ENCODE measurements around the gene SIRPB1. TPM values are rescaled to one million over a fixed set of nuclear protein-coding genes. Genes with fewer than 3 reads are reported as not detected.

SIRPB1 gene
- total RNA-seq, 1 experiment from 2014 or later: 11.6 TPM

DNA sequence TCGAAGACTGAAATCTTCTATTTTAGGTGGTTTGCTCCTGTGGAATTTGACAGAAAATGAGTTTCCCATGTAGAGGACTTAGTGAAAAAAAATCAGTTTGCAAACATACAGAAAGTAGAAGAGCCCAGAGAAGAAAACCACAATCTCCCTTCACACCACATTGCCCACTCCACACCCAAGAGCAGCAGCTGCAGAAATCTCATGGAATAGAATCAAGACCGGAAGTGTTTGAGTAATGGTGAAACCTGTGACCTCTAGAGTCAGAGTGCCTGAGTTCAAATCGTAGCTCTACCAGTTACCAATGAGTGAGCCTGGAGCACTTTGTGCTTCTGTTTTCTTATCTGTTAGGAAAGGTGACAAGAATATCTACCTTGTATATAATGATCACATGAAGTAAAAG lies 33.2 kb upstream of the SIRPB1 start:
- Histone ChIP-seq H3K4me1 (ENCODE audit: insufficient read depth, low read length) (no peaks in the 10 kb centered on the region), H3K79me2 (ENCODE audit: low read length) (no peaks in the 10 kb centered on the region), H3F3A (ENCODE audit: low read length, unreplicated experiment) (no peaks in the 10 kb centered on the region), H3K27me3 (ENCODE audit: low read length) (no peaks in the 10 kb centered on the region), H3K36me3 (ENCODE audit: low read depth, low read length) (no peaks in the 10 kb centered on the region), H3K4me2 (ENCODE audit: low read length) (no peak overlapping the region), H2AFZ (ENCODE audit: low read length) (no peak overlapping the region), H3K9me2 (replicated peaks; ENCODE audit: low read length) (no peaks in the 10 kb centered on the region), H3K4me3 (ENCODE audit: low read length) (no peak overlapping the region), H3K27ac (ENCODE audit: low read length) (no peak overlapping the region), H4K20me1 (ENCODE audit: low read length) (no peaks in the 10 kb centered on the region), H3K9me3 (ENCODE audit: low read length) (no peaks in the 10 kb centered on the region), H3K9ac (ENCODE audit: low read length) (no peak overlapping the region)
- ATAC-seq: no peak
- DNase-seq: no peak
- intact Hi-C loops (cut with micrococcal nuclease): no loop called here
- no TSS peak for BruUV-seq (replicated peaks)
- ChIA-PET POLR2A (ENCODE audit: unreplicated experiment) (no interaction called here), CTCF (no interaction called here)
- TF ChIP-seq, protein P1, sequence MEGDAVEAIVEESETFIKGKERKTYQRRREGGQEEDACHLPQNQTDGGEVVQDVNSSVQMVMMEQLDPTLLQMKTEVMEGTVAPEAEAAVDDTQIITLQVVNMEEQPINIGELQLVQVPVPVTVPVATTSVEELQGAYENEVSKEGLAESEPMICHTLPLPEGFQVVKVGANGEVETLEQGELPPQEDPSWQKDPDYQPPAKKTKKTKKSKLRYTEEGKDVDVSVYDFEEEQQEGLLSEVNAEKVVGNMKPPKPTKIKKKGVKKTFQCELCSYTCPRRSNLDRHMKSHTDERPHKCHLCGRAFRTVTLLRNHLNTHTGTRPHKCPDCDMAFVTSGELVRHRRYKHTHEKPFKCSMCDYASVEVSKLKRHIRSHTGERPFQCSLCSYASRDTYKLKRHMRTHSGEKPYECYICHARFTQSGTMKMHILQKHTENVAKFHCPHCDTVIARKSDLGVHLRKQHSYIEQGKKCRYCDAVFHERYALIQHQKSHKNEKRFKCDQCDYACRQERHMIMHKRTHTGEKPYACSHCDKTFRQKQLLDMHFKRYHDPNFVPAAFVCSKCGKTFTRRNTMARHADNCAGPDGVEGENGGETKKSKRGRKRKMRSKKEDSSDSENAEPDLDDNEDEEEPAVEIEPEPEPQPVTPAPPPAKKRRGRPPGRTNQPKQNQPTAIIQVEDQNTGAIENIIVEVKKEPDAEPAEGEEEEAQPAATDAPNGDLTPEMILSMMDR (conservative IDR thresholded peaks at IDR 0.05; ENCODE audit: low read depth, low read length): no peak
- TF ChIP-seq EZH2phosphoT487 (IDR thresholded peaks at IDR 0.05; ENCODE audit: borderline replicate concordance, low read length): no peak
- TF ChIP-seq EZH2 (IDR thresholded peaks at IDR 0.05; ENCODE audit: low read length, unreplicated experiment): no peak

DNA sequence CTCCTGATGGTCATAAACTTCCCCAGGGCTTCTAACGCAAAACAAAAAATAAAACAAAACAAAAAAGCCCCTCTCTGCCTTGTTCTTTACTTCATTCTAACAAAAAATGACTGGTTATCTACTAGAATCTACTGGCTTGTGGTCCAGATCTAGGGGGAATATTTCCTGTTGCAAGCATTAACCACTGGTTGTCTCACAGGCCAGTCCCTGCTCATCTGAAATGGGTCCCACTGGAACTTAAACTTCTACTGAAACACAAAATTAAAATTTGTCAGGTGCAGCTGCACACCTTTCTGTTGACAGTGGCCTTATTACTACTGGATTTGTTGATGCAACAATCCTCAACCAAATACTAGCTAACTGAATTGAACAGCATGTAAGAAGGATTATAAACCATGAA lies 32.3 kb upstream of the SIRPB1 start:
- Histone ChIP-seq H3K4me1 (ENCODE audit: insufficient read depth, low read length) (no peaks in the 10 kb centered on the region), H3K27me3 (ENCODE audit: low read length) (no peaks in the 10 kb centered on the region), H3K4me3 (ENCODE audit: low read length) (no peak overlapping the region), H3K9ac (ENCODE audit: low read length) (no peak overlapping the region), H3K9me3 (ENCODE audit: low read length) (no peaks in the 10 kb centered on the region), H4K20me1 (ENCODE audit: low read length) (no peaks in the 10 kb centered on the region), H3F3A (ENCODE audit: low read length, unreplicated experiment) (no peaks in the 10 kb centered on the region), H3K9me2 (replicated peaks; ENCODE audit: low read length) (no peaks in the 10 kb centered on the region), H3K79me2 (ENCODE audit: low read length) (no peaks in the 10 kb centered on the region), H3K4me2 (ENCODE audit: low read length) (no peak overlapping the region), H3K36me3 (ENCODE audit: low read depth, low read length) (no peaks in the 10 kb centered on the region), H3K27ac (ENCODE audit: low read length) (no peak overlapping the region), H2AFZ (ENCODE audit: low read length) (no peak overlapping the region)
- no peak for ATAC-seq
- POLR2A ChIA-PET (ENCODE audit: unreplicated experiment): no interaction called here
- TF ChIP-seq, protein P1 (conservative IDR thresholded peaks at IDR 0.05; ENCODE audit: low read depth, low read length): no peak
- no peak for TF ChIP-seq EZH2 (IDR thresholded peaks at IDR 0.05; ENCODE audit: low read length, unreplicated experiment)
- no peak for TF ChIP-seq EZH2phosphoT487 (IDR thresholded peaks at IDR 0.05; ENCODE audit: borderline replicate concordance, low read length)
- no peak for DNase-seq
- CTCF ChIA-PET: no interaction called here
- BruUV-seq (replicated peaks): no TSS peak
- intact Hi-C loops (cut with micrococcal nuclease): no loop called here

DNA sequence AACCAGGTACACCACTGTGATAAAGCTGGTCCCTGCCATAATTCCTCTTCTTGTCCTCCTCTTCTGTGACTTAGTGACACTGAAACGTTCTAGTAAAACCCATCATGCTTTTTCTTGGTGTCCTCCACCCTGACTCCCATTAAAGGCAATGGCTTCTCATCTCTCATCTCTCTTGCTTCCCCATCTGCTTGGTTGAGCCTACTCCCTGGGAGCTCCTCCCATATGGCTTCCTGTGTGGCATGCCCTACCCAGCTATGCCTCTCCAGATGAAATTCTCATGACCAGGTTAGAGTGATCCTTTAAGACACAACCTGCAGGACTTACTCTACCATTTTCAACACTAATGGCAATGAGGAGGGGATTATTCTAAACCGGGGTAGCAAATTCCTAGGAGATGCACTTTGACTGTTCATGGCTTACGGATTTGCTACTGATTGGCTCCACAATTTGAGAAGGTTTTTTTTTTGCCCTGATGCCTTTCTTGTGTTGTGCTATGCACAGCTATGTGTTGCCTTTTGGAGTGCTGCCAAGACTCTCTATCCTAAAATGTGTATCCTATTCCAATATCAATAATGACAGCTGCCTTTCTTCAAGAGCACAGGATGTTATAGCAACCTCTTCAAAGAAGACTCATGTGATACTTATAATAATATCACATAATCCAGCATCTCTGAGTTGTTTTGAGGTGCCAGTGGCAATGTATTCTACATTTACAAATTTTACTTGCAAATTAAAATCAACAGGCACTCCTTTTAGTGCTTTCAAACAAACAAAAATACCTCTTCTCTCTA lies 31.7 kb upstream of the SIRPB1 start:
- no peaks in the 10 kb centered on the region for H3F3A ChIP-seq (ENCODE audit: low read length, unreplicated experiment)
- H3K4me1 ChIP-seq (ENCODE audit: insufficient read depth, low read length): no peaks in the 10 kb centered on the region
- ChIA-PET CTCF (no interaction called here), POLR2A (ENCODE audit: unreplicated experiment) (no interaction called here)
- TF ChIP-seq EZH2 (IDR thresholded peaks at IDR 0.05; ENCODE audit: low read length, unreplicated experiment): no peak
- no peak for TF ChIP-seq EZH2phosphoT487 (IDR thresholded peaks at IDR 0.05; ENCODE audit: borderline replicate concordance, low read length)
- TF ChIP-seq, protein P1 (conservative IDR thresholded peaks at IDR 0.05; ENCODE audit: low read depth, low read length): no peak
- ATAC-seq (no peak; the same call in 1 of the 2 replicates), DNase-seq (peak; percentile 40)
- H3K27ac ChIP-seq (ENCODE audit: low read length): no peak overlapping the region
- H3K9me2 ChIP-seq (replicated peaks; ENCODE audit: low read length): no peaks in the 10 kb centered on the region
- intact Hi-C loops (cut with micrococcal nuclease): no loop called here
- H4K20me1 ChIP-seq (ENCODE audit: low read length): no peaks in the 10 kb centered on the region
- H3K9ac ChIP-seq (ENCODE audit: low read length): no peak overlapping the region
- H3K4me2 ChIP-seq (ENCODE audit: low read length): no peak overlapping the region
- no peaks in the 10 kb centered on the region for H3K36me3 ChIP-seq (ENCODE audit: low read depth, low read length)
- BruUV-seq (replicated peaks): no TSS peak
- H3K79me2 ChIP-seq (ENCODE audit: low read length): no peaks in the 10 kb centered on the region
- no peak overlapping the region for H2AFZ ChIP-seq (ENCODE audit: low read length)
- H3K9me3 ChIP-seq (ENCODE audit: low read length): no peaks in the 10 kb centered on the region
- no peaks in the 10 kb centered on the region for H3K27me3 ChIP-seq (ENCODE audit: low read length)
- H3K4me3 ChIP-seq (ENCODE audit: low read length): no peak overlapping the region
